Activated naive CD8-positive, alpha-beta T cell (primary cell): ENCODE results near the gene FBLN2.
A peak's percentile ranks its signal among the peaks of the same experiment; 100 is the strongest.

Source experiments
- H3K27ac Mint-ChIP-seq: one replicate; pipeline ENCODE4 v1.8.0; 2021; ENCODE audit warnings: mixed read lengths
- H3K27me3 Mint-ChIP-seq: one replicate; pipeline ENCODE4 v1.8.0; 2021; ENCODE audit warnings: mixed read lengths
- H3K36me3 Mint-ChIP-seq: one replicate; pipeline ENCODE4 v1.8.0; 2021; ENCODE audit warnings: mixed read lengths
- H3K4me1 Mint-ChIP-seq: one replicate; pipeline ENCODE4 v1.8.0; 2021; ENCODE audit warnings: low read depth, mixed read lengths
- H3K4me3 Mint-ChIP-seq: one replicate; pipeline ENCODE4 v1.8.0; 2021; ENCODE audit warnings: mild to moderate bottlenecking, mixed read lengths
- H3K9me3 Mint-ChIP-seq: one replicate; pipeline ENCODE4 v1.8.0; 2021; ENCODE audit warnings: low read depth, mixed read lengths

The FBLN2 gene

GRCh38 chr3:13613343-13614190 is 64.6 kb downstream of the FBLN2 start:
- Mint-ChIP-seq H3K4me1 (no peaks in the 10 kb centered on the region), H3K36me3 (peaks cover 4% of the 10 kb centered on the region), H3K27ac (no peak overlapping the region), H3K4me3 (no peak overlapping the region), H3K9me3 (no peaks in the 10 kb centered on the region), H3K27me3 (no peaks in the 10 kb centered on the region)

- Mint-ChIP-seq H3K27ac (no peak overlapping the region), H3K27me3 (no peaks in the 10 kb centered on the region), H3K9me3 (no peaks in the 10 kb centered on the region), H3K4me1 (no peaks in the 10 kb centered on the region), H3K36me3 (peaks cover 4% of the 10 kb centered on the region), H3K4me3 (no peak overlapping the region)
Measured at GRCh38 chr3:13614607-13615006, 65.7 kb downstream of the FBLN2 start.

GRCh38 chr3:13615019-13615528 is 66.1 kb downstream of the FBLN2 start:
- no peaks in the 10 kb centered on the region for H3K27me3 Mint-ChIP-seq
- no peaks in the 10 kb centered on the region for H3K9me3 Mint-ChIP-seq
- peaks cover 4% of the 10 kb centered on the region for H3K36me3 Mint-ChIP-seq
- H3K4me1 Mint-ChIP-seq, result no peaks in the 10 kb centered on the region
- no peak overlapping the region for H3K27ac Mint-ChIP-seq
- no peak overlapping the region for H3K4me3 Mint-ChIP-seq

- peaks cover 4% of the 10 kb centered on the region for H3K36me3 Mint-ChIP-seq
- H3K9me3 Mint-ChIP-seq, result no peaks in the 10 kb centered on the region
- no peaks in the 10 kb centered on the region for H3K27me3 Mint-ChIP-seq
- H3K4me3 Mint-ChIP-seq, result no peak overlapping the region
- H3K4me1 Mint-ChIP-seq, result no peaks in the 10 kb centered on the region
- H3K27ac Mint-ChIP-seq, result no peak overlapping the region
Measured at GRCh38 chr3:13616359-13616758, 67.4 kb downstream of the FBLN2 start.

- H3K36me3 Mint-ChIP-seq, result peaks cover 4% of the 10 kb centered on the region
- peaks cover 4% of the 10 kb centered on the region for H3K4me1 Mint-ChIP-seq
- H3K27me3 Mint-ChIP-seq, result no peaks in the 10 kb centered on the region
- H3K4me3 Mint-ChIP-seq, result no peak overlapping the region
- no peaks in the 10 kb centered on the region for H3K9me3 Mint-ChIP-seq
- no peak overlapping the region for H3K27ac Mint-ChIP-seq
Measured at GRCh38 chr3:13617097-13617738, 68.3 kb downstream of the FBLN2 start.

- H3K36me3 Mint-ChIP-seq, result peaks cover 4% of the 10 kb centered on the region
- no peaks in the 10 kb centered on the region for H3K9me3 Mint-ChIP-seq
- H3K4me3 Mint-ChIP-seq, result no peak overlapping the region
- H3K4me1 Mint-ChIP-seq, result peaks cover 4% of the 10 kb centered on the region
- no peaks in the 10 kb centered on the region for H3K27me3 Mint-ChIP-seq
- H3K27ac Mint-ChIP-seq, result no peak overlapping the region
Measured at GRCh38 chr3:13617981-13618380, 69.1 kb downstream of the FBLN2 start.

- Mint-ChIP-seq H3K27ac (no peak overlapping the region), H3K9me3 (no peaks in the 10 kb centered on the region), H3K4me3 (no peak overlapping the region), H3K27me3 (no peaks in the 10 kb centered on the region), H3K4me1 (peaks cover 4% of the 10 kb centered on the region), H3K36me3 (peaks cover 4% of the 10 kb centered on the region)
Measured at GRCh38 chr3:13618836-13619235, 69.9 kb downstream of the FBLN2 start.

GRCh38 chr3:13619661-13620230 is 70.8 kb downstream of the FBLN2 start:
- H3K36me3 Mint-ChIP-seq, result no peaks in the 10 kb centered on the region
- peaks cover 4% of the 10 kb centered on the region for H3K4me1 Mint-ChIP-seq
- no peak overlapping the region for H3K4me3 Mint-ChIP-seq
- H3K9me3 Mint-ChIP-seq, result no peaks in the 10 kb centered on the region
- no peaks in the 10 kb centered on the region for H3K27me3 Mint-ChIP-seq
- H3K27ac Mint-ChIP-seq, result no peak overlapping the region

- no peaks in the 10 kb centered on the region for H3K27me3 Mint-ChIP-seq
- no peak overlapping the region for H3K4me3 Mint-ChIP-seq
- no peaks in the 10 kb centered on the region for H3K9me3 Mint-ChIP-seq
- no peak overlapping the region for H3K27ac Mint-ChIP-seq
- H3K4me1 Mint-ChIP-seq, result peaks cover 4% of the 10 kb centered on the region
- no peaks in the 10 kb centered on the region for H3K36me3 Mint-ChIP-seq
Measured at GRCh38 chr3:13620281-13620680, 71.4 kb downstream of the FBLN2 start.

- H3K36me3 Mint-ChIP-seq, result no peaks in the 10 kb centered on the region
- peaks cover 4% of the 10 kb centered on the region for H3K4me1 Mint-ChIP-seq
- H3K27me3 Mint-ChIP-seq, result no peaks in the 10 kb centered on the region
- H3K27ac Mint-ChIP-seq, result no peak overlapping the region
- H3K9me3 Mint-ChIP-seq, result no peaks in the 10 kb centered on the region
- H3K4me3 Mint-ChIP-seq, result no peak overlapping the region
Measured at GRCh38 chr3:13620776-13621365, 71.9 kb downstream of the FBLN2 start.

- Mint-ChIP-seq H3K4me3 (peak overlapping the region; percentile 79), H3K27me3 (no peaks in the 10 kb centered on the region), H3K36me3 (no peaks in the 10 kb centered on the region), H3K27ac (peak overlapping the region; percentile 88), H3K9me3 (no peaks in the 10 kb centered on the region), H3K4me1 (peaks cover 4% of the 10 kb centered on the region)
Measured at GRCh38 chr3:13621381-13622221, 72.7 kb downstream of the FBLN2 start.

- H3K27ac Mint-ChIP-seq, result no peak overlapping the region
- H3K4me1 Mint-ChIP-seq, result peaks cover 4% of the 10 kb centered on the region
- H3K4me3 Mint-ChIP-seq, result no peak overlapping the region
- H3K9me3 Mint-ChIP-seq, result no peaks in the 10 kb centered on the region
- H3K36me3 Mint-ChIP-seq, result no peaks in the 10 kb centered on the region
- H3K27me3 Mint-ChIP-seq, result no peaks in the 10 kb centered on the region
Measured at GRCh38 chr3:13622356-13622755, 73.4 kb downstream of the FBLN2 start.

GRCh38 chr3:13623101-13623654 is 74.3 kb downstream of the FBLN2 start:
- H3K27me3 Mint-ChIP-seq, result no peaks in the 10 kb centered on the region
- no peak overlapping the region for H3K27ac Mint-ChIP-seq
- H3K4me3 Mint-ChIP-seq, result no peak overlapping the region
- no peaks in the 10 kb centered on the region for H3K9me3 Mint-ChIP-seq
- H3K36me3 Mint-ChIP-seq, result no peaks in the 10 kb centered on the region
- peaks cover 4% of the 10 kb centered on the region for H3K4me1 Mint-ChIP-seq

- H3K27me3 Mint-ChIP-seq, result no peaks in the 10 kb centered on the region
- H3K9me3 Mint-ChIP-seq, result no peaks in the 10 kb centered on the region
- no peak overlapping the region for H3K4me3 Mint-ChIP-seq
- H3K4me1 Mint-ChIP-seq, result peaks cover 4% of the 10 kb centered on the region
- H3K27ac Mint-ChIP-seq, result no peak overlapping the region
- H3K36me3 Mint-ChIP-seq, result no peaks in the 10 kb centered on the region
Measured at GRCh38 chr3:13624021-13624420, 75.1 kb downstream of the FBLN2 start.
